Pancreas (tissue), 10 donors: ENCODE measurements around the gene SYNGR3. TPM values are rescaled to one million over a fixed set of nuclear protein-coding genes. Genes with fewer than 3 reads are reported as not detected.

Source experiments
- ATAC-seq, 4 donors: fragments of 200-7000 bp; cut with Tn5 transposase; one replicate each; pipeline versions ENCODE4 v1.8.0 to v1.9.1; 2020; ENCODE audit warnings: mild to moderate bottlenecking in 4 of 4, moderate library complexity in 4 of 4
- DNase-seq, 6 donors: peaks; one replicate each; pipeline ENCODE4 v3.0.0-alpha.2; 2020
- FAIRE-seq: peaks from 2 replicates; lab custom pipeline; 2012; peaks lifted over from hg19 to GRCh38; lab: Jason Lieb, UNC
- H3K27ac ChIP-seq, 4 donors: fragments of 200-600 bp; sonication (generic); 1 replicate in 3 of 4; 2 replicates in 1 of 4; pipeline versions ENCODE4 v1.5.0 to v1.8.0; 2020
- H3K27me3 ChIP-seq, 4 donors: fragments of 200-600 bp; one replicate each; pipeline ENCODE4 v1.8.0; 2021
- H3K36me3 ChIP-seq, 3 donors: fragments of 200-600 bp; sonication (generic) in 1 of 3; one replicate each; pipeline versions ENCODE4 v1.5.0 to v1.8.0; 2020 to 2021
- H3K4me1 ChIP-seq, 3 donors: fragments of 200-600 bp; one replicate each; pipeline ENCODE4 v1.8.0; 2021
- H3K4me3 ChIP-seq, 4 donors: fragments of 200-600 bp; sonication (generic) in 2 of 4; one replicate each; pipeline versions ENCODE4 v1.5.0 to v1.8.0; 2020 to 2021
- H3K9me3 ChIP-seq, 4 donors: fragments of 200-600 bp; one replicate each; pipeline ENCODE4 v1.8.0; 2021
- WGBS, 2 donors: extraction: QIAGEN DNeasy Blood & Tissue Kit; methylation state at CpG; one replicate each; pipeline ENCODE4 v1.1.7; 2013; 5-methylcytosine and 5-hydroxymethylcytosine counted together
- intact Hi-C, 3 donors: fragments of 100-400 bp; cut with DNase I; formaldehyde crosslinking; loops; one replicate each; pipeline versions ENCODE4 v1.11.1 to v1.14.2; 2022
- polyA plus RNA-seq, 2 donors: library from polyadenylated mRNA; stranded (reverse); fragments of 200-250 nt; gene quantifications; one replicate each; pipeline ENCODE4 v1.2.3, GENCODE V29; 2013
- total RNA-seq, 6 donors: library from RNA; stranded (reverse); fragmentation: NEBNext Ultra II Directional in 4 of 6; extraction: Animal tissue kit (Norgen Biotek cat#: 25700) in 4 of 6; gene quantifications; one replicate each; pipeline versions ENCODE4 v1.2.1 to v1.2.4, GENCODE V29; 2021 to 2023
- TF ChIP-seq, protein P1 (sequence below), 4 donors: fragments of 200-600 bp; sonication (generic) in 3 of 4; IDR thresholded peaks; one replicate each; pipeline versions ENCODE4 v1.5.0 to v1.8.0; 2021; ENCODE audit warnings: antibody characterized with exemption in 4 of 4
- donor health status: healthy with polysubstance abuse.
- donor health status: DM: no; HTN: no; CAD: no; lungs with moderate emphysema.
- donor health status: DM: no; HTN: no; CAD: no.
- donor health status: control.
- donor health status: control.
- donor health status: Bipolar disorder and iron deficiency.
- donor health status: DM: yes; HTN: yes; CAD: no.
- donor health status: DM: no; HTN: no; CAD: no.
- donor health status: DM: no; HTN: no; CAD: no.
- donor health status: DM: yes; HTN: yes; CAD: no.

Gene SYNGR3, protein sequence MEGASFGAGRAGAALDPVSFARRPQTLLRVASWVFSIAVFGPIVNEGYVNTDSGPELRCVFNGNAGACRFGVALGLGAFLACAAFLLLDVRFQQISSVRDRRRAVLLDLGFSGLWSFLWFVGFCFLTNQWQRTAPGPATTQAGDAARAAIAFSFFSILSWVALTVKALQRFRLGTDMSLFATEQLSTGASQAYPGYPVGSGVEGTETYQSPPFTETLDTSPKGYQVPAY
- total RNA-seq (1 to 10 TPM in 1 of 6 donors, under 1 TPM in 5; 0.19 to 1.5 (median 0.55) TPM), polyA plus RNA-seq (1 to 10 TPM in 1 of 2 donors, under 1 TPM in 1; 0.57 to 3.1 TPM)

DNA sequence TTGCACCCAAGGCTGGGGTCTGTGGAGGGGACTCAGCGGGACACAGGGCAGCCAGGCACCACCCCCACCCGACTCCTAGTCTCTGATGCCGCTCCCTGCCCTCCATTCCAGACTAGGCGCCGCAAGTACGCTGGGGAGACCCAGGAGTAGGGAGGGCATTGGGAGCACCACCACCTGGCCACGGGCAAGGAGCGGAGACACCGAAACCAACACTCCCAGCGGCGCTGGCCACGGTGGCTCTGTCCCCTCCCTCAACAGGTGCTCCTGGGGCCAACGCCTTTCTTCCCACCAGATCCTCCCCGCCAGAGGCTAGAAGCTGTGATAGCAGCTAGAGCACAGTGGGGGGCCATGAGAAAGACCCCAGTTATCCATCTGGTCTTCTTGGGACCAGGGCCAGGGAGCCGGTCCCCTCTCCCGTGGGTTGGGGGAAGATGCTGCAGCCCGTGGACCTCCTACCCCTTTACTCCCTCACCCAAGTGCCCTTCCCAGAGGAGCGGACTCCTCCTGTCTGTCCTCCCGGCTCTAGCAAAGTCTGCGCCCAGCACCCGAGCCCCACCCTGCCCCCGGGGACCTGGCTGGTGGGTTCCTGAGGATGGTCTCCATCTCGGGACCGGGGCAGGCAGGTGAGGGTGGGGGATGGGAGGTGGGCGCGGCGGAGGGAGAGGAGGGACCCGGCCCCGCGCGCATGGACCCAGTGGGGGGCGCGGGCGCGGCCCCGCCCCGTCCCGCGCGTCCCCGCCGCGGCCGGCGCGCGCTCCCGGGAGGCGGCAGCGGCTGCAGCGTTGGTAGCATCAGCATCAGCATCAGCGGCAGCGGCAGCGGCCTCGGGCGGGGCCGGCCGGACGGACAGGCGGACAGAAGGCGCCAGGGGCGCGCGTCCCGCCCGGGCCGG is at the start of gene SYNGR3:
TSS of gene SYNGR3 (plus strand) at position 762 of the 892 bp plus-strand sequence. CDS start 133 bp downstream, outside the sequence.
- peaks cover 0 to 3% (median 0%) of the 10 kb centered on the region in 3 donors for H3K36me3 ChIP-seq
- no peak for FAIRE-seq
- H3K4me3 ChIP-seq, result peak within 1 kb of the TSS in 2 of 4 donors; percentile 21 to 36
- peak in 1 of 4 donors; percentile 36 for ATAC-seq
- TF ChIP-seq, protein P1, sequence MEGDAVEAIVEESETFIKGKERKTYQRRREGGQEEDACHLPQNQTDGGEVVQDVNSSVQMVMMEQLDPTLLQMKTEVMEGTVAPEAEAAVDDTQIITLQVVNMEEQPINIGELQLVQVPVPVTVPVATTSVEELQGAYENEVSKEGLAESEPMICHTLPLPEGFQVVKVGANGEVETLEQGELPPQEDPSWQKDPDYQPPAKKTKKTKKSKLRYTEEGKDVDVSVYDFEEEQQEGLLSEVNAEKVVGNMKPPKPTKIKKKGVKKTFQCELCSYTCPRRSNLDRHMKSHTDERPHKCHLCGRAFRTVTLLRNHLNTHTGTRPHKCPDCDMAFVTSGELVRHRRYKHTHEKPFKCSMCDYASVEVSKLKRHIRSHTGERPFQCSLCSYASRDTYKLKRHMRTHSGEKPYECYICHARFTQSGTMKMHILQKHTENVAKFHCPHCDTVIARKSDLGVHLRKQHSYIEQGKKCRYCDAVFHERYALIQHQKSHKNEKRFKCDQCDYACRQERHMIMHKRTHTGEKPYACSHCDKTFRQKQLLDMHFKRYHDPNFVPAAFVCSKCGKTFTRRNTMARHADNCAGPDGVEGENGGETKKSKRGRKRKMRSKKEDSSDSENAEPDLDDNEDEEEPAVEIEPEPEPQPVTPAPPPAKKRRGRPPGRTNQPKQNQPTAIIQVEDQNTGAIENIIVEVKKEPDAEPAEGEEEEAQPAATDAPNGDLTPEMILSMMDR (IDR thresholded peaks at IDR 0.05), result no peak
- H3K27ac ChIP-seq, result no peak within 1 kb of the TSS
- H3K27me3 ChIP-seq, result peaks cover 0 to 11% (median 0%) of the 10 kb centered on the region in 4 donors
- intact Hi-C loops, result no loop called here
- peak in 2 of 6 donors; percentile 63 to 77 for DNase-seq
- peaks cover 14 to 27% (median 18%) of the 10 kb centered on the region in 3 donors for H3K4me1 ChIP-seq
- 4 to 5% methylated on average over 22 to 67 of the region's 67 CpGs for WGBS, 2 donors
- no peaks in the 10 kb centered on the region for H3K9me3 ChIP-seq

DNA sequence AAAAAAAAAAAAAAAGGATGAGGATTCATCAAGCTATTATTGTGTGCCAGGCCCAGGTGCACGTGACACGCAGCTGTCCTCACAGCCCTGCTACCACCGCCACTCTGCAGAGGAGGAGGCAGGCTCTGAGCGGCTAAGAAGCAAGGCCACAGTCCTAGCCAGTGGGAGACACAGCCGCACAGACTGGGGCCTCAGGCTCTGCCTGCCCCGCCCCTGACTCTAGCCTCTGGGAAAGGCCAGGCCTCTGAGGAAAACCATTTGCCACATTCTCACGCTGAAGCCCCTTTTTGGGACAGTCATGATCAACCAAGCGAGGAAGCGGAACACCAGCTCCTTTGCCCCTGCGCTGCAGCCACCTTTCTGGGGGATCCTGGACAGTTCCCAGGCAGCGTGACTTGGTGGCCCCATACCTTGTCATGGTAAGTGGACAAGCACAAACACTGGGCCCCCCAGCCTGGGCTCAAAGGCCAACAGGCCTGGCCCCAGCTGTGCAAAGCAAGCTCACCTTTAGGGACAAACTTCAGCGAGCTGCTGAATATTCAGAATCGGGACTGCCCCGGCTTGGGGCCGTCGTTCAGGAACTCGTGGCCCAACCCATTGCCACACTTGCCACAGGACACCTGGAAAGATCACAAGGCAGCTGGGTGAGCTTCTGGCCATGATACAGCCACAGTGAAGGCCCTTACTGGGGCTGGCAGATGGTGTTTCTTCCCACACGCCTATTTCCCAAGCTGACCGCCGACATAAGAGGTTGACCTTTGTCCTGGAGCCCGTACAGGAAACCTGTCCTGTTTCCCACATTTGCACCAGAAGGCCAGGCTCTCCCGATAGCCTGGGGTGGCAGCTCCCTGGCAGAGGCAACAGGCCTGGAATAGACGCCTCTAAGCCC is 49.3 kb upstream of the SYNGR3 start:
- FAIRE-seq, result no peak
- WGBS, 2 donors, result 39 to 41% methylated on average over 23 of the region's 23 CpGs
- Histone ChIP-seq H3K27me3 (no peaks in the 10 kb centered on the region), H3K27ac (peak overlapping the region; percentile 76 to 90 (median 86)), H3K9me3 (no peaks in the 10 kb centered on the region), H3K4me3 (peak overlapping the region in 3 of 4 donors; percentile 60 to 79 (median 79)), H3K36me3 (peaks cover 3 to 22% (median 7%) of the 10 kb centered on the region in 3 donors), H3K4me1 (peaks cover 0 to 25% (median 18%) of the 10 kb centered on the region in 3 donors)
- TF ChIP-seq, protein P1 (IDR thresholded peaks at IDR 0.05), result no peak
- DNase-seq, result peak; percentile 72 to 97 (median 94)
- peak; percentile 60 to 67 (median 66) for ATAC-seq
- intact Hi-C loops, result no loop called here

DNA sequence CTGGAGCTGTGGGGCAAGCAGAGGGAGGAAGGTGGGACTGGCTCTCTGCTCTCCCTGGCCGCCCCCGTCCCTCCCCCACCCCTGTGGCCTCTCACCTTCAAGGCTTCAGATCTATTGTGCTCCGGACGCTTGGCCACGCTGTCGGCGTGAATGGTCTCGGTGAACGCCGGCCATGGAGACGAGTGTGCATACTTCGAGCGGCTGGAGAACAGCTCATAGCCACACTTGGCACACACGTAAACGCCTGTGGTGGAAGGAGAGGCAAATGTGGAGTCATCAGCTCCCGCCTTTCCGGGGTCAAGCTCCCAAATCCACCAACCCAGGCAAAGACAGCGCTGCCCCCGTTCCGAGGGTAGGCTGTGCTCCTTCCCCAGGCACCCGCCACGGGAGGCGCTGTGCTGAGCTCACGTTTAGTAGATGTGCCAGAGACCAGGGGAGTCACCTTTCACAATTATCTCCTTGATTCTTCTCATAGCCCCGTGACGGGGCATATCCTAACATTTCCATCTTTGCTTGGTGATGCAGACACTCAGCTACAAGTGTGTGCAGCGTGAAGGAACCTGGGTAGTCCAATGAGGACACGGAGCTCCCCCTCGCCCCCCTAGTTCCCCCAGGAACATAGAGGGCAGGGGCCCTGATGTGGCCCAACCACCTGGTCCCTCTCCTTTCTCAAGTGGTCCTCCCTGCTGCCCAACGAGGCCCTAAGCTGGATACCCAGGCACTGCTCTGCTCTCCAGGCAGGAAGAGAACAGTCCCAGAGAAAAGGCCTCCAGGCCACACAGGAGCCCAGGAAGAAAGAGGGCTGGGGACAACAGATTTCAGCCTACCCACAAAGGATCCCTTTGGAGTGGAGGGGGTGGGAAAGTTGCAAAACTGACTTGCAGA is 48.4 kb upstream of the SYNGR3 start:
- no peak for FAIRE-seq
- Histone ChIP-seq H3K27ac (peak overlapping the region; percentile 76 to 90 (median 86)), H3K9me3 (no peaks in the 10 kb centered on the region), H3K4me1 (peaks cover 0 to 25% (median 18%) of the 10 kb centered on the region in 3 donors), H3K36me3 (peaks cover 3 to 22% (median 7%) of the 10 kb centered on the region in 3 donors), H3K27me3 (no peaks in the 10 kb centered on the region), H3K4me3 (peak overlapping the region; percentile 59 to 79 (median 70))
- peak; percentile 68 to 88 (median 78) for DNase-seq
- 38 to 43% methylated on average over 30 of the region's 30 CpGs for WGBS, 2 donors
- TF ChIP-seq, protein P1 (IDR thresholded peaks at IDR 0.05), result peak in 3 of 4 donors; percentile 14 to 38 (median 22)
- ATAC-seq, result peak; percentile 30 to 41 (median 38)
- intact Hi-C loops, result no loop called here
